Kidney glomerular epithelial cell (primary cell): Measurements from ENCODE around the gene ZNF648.
"Not testable (repeated sequence)": the region's sequence is repeated elsewhere in the genome, so short reads cannot be mapped to it uniquely, and the experiment has no call there.

Source experiments
- DNase-seq: peaks from one replicate; lab custom pipeline; 2025; lab: John Stamatoyannopoulos, UW

The ZNF648 gene

GRCh38 chr1:182029379-182030331, 31.9 kb downstream of the ZNF648 start:
- peak; percentile 95 for DNase-seq

- no peak for DNase-seq
These were observed 32.5 kb downstream of the ZNF648 start for GRCh38 chr1:182029002-182029378.

DNA sequence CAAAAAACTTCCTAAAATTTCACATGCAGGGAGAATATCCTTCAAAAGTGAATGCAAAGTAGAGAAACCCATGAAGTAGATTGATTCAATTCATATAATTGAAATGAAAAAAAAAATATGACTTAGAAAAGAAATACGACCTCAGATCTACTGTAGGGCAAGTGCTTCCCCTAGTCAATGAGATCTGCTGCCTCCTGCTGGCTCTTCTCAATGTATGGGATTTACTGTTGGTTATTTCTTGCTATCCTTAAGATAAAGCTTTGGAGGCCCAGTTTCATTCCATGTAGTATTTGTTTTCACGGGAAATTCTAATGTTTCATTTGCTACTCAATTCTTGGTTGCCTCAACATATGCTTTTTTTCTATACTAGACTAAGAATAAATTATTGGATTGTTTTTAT, 46.2 kb downstream of the ZNF648 start:
- DNase-seq, result no peak

- not testable (repeated sequence) for DNase-seq
These were observed 50.6 kb downstream of the ZNF648 start for GRCh38 chr1:182010800-182011370.

- DNase-seq, result not testable (repeated sequence)
These were observed 56.1 kb downstream of the ZNF648 start for GRCh38 chr1:182005398-182005797.

DNA sequence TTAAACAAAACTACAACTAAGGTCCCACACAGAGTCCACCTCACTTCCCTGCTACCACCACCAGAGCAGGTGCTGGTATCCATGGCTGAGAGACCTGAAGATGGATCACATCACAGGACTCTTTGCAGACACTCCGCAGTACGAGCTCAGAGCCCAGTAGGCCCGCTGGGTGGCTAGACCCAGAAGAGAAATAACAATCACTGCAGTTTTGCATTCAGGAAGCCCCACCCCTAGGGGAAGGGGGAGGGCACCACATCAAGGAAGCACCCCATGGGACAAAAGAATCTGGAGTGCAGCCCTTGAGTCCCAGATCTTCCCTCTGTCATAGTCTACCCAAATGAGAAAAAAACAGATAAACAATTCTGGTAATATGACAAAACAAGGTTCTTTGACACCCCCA, 56.9 kb downstream of the ZNF648 start:
- no peak for DNase-seq
